Progenitor cell of endocrine pancreas (in vitro differentiated cells): Measurements from ENCODE around the gene OR4D9. TPM values are rescaled to one million over a fixed set of nuclear protein-coding genes. Genes with fewer than 3 reads are reported as not detected.
A peak's percentile ranks its signal among the peaks of the same experiment; 100 is the strongest.

Source experiments
- DNase-seq: peaks from one replicate; pipeline ENCODE4 v3.0.0; 2021; ENCODE audit warnings: low spot score; ENCODE audit not compliant: unreplicated experiment
- H3K27ac Mint-ChIP-seq: 2 replicates; pipeline ENCODE4 v1.8.0; 2021; ENCODE audit warnings: mild to moderate bottlenecking, moderate library complexity, mixed read lengths
- H3K27me3 Mint-ChIP-seq: 2 replicates; pipeline ENCODE4 v1.8.0; 2021; ENCODE audit warnings: mixed read lengths
- H3K36me3 Mint-ChIP-seq: 2 replicates; pipeline ENCODE4 v1.8.0; 2022; ENCODE audit warnings: mixed read lengths; ENCODE audit not compliant: insufficient read depth
- H3K4me1 Mint-ChIP-seq: 2 replicates; pipeline ENCODE4 v1.8.0; 2021; ENCODE audit warnings: low read depth, mixed read lengths
- H3K4me3 Mint-ChIP-seq: 2 replicates; pipeline ENCODE4 v1.8.0; 2021; ENCODE audit warnings: low read depth, mild to moderate bottlenecking, moderate library complexity, mixed read lengths
- H3K9me3 Mint-ChIP-seq: 2 replicates; pipeline ENCODE4 v1.8.0; 2021; ENCODE audit warnings: low read depth, mixed read lengths
- CTCF ChIP-seq: fragments of 200-600 bp; sonication (generic); IDR thresholded peaks from one replicate; pipeline ENCODE4 v1.5.0; 2021; ENCODE audit warnings: antibody characterized with exemption, mild to moderate bottlenecking; ENCODE audit not compliant: unreplicated experiment
- total RNA-seq: library from RNA; stranded (reverse); gene quantifications from 2 replicates; pipeline ENCODE4 v1.2.1, GENCODE V29; 2021

Gene OR4D9
- total RNA-seq, 1 donor from 2014 or later, result not detected

- peaks cover 5% of the 10 kb centered on the region for H3K4me1 Mint-ChIP-seq
- peak; percentile 67 for DNase-seq
- peaks cover 2% of the 10 kb centered on the region for H3K36me3 Mint-ChIP-seq
- TF ChIP-seq CTCF, result no peak
- peak overlapping the region; percentile 98 for H3K27ac Mint-ChIP-seq
- peaks cover 17% of the 10 kb centered on the region for H3K27me3 Mint-ChIP-seq
- H3K9me3 Mint-ChIP-seq, result no peaks in the 10 kb centered on the region
- peak overlapping the region; percentile 84 for H3K4me3 Mint-ChIP-seq
Observed at GRCh38 chr11:59550842-59551658, 39.7 kb downstream of the OR4D9 start.

- peak overlapping the region; percentile 84 for H3K4me3 Mint-ChIP-seq
- H3K27me3 Mint-ChIP-seq, result peaks cover 23% of the 10 kb centered on the region
- peaks cover 2% of the 10 kb centered on the region for H3K36me3 Mint-ChIP-seq
- H3K27ac Mint-ChIP-seq, result peak overlapping the region; percentile 98
- H3K9me3 Mint-ChIP-seq, result no peaks in the 10 kb centered on the region
- DNase-seq, result no peak
- no peak for TF ChIP-seq CTCF
- peaks cover 5% of the 10 kb centered on the region for H3K4me1 Mint-ChIP-seq
Observed at GRCh38 chr11:59551659-59552521, 40.6 kb downstream of the OR4D9 start.

- Mint-ChIP-seq H3K27ac (peak overlapping the region; percentile 58), H3K4me3 (peak overlapping the region; percentile 22), H3K27me3 (peaks cover 29% of the 10 kb centered on the region), H3K36me3 (peaks cover 2% of the 10 kb centered on the region), H3K4me1 (peaks cover 5% of the 10 kb centered on the region), H3K9me3 (no peaks in the 10 kb centered on the region)
- DNase-seq, result no peak
- TF ChIP-seq CTCF, result no peak
Observed at GRCh38 chr11:59552844-59553243, 41.5 kb downstream of the OR4D9 start.

GRCh38 chr11:59553323-59553722 is 42.0 kb downstream of the OR4D9 start:
- no peak for DNase-seq
- H3K27me3 Mint-ChIP-seq, result peaks cover 34% of the 10 kb centered on the region
- no peaks in the 10 kb centered on the region for H3K9me3 Mint-ChIP-seq
- peaks cover 2% of the 10 kb centered on the region for H3K36me3 Mint-ChIP-seq
- H3K4me1 Mint-ChIP-seq, result peaks cover 2% of the 10 kb centered on the region
- H3K27ac Mint-ChIP-seq, result no peak overlapping the region
- no peak overlapping the region for H3K4me3 Mint-ChIP-seq
- TF ChIP-seq CTCF, result no peak

- DNase-seq, result no peak
- Mint-ChIP-seq H3K36me3 (peaks cover 2% of the 10 kb centered on the region), H3K9me3 (no peaks in the 10 kb centered on the region), H3K27ac (peak overlapping the region; percentile 91), H3K4me3 (peak overlapping the region; percentile 70), H3K4me1 (no peaks in the 10 kb centered on the region), H3K27me3 (peaks cover 44% of the 10 kb centered on the region)
- TF ChIP-seq CTCF, result no peak
Observed at GRCh38 chr11:59555601-59556114, 44.3 kb downstream of the OR4D9 start.
